Measurements from ENCODE around the gene PDZD11. TPM values are rescaled to one million over a fixed set of nuclear protein-coding genes. Genes with fewer than 3 reads are reported as not detected.
A peak's percentile ranks its signal among the peaks of the same experiment; 100 is the strongest.
"Not testable (repeated sequence)": the region's sequence is repeated elsewhere in the genome, so short reads cannot be mapped to it uniquely, and the experiment has no call there.

The PDZD11 gene
- total RNA-seq, 1 donor from 2014 or later = 28.7 TPM

DNA sequence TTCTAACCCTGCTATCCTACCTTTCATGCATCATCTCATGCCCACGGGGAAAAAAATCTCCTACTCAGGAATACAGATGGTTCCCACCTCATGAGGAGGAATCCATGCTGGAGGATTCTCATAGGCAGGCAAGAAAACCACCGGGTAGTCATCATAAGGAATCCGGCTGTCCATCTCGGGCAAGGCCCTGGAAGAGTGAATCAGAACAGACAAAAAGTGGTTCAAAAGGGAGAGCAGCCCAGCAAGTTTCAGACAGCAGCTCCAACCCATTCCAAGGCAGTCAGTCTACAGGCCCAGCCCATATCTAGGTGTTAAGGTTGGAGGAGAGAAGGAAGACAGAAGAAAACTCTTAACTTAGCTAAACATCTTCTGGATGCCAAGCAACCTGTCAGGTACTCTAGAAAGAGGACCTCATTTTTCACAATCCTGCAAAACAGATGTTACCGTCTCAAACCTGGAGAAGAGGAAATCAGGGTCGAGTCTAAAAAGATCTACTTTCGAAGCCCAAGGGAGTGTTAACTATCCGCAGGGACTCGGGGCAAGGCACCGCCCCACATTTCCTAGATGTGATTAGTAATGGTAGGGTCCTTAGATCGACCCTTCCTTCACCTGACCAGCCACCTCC is 447 bp downstream of the PDZD11 start:
- peak overlapping the region; percentile 92 for H3K4me3 Mint-ChIP-seq
- H3K27me3 Mint-ChIP-seq (ENCODE audit: insufficient read depth) = no peaks in the 10 kb centered on the region
- peaks cover 19% of the 10 kb centered on the region for H3K4me1 Mint-ChIP-seq (ENCODE audit: low read depth)
- H3K9me3 Mint-ChIP-seq = no peaks in the 10 kb centered on the region
- peaks cover 18% of the 10 kb centered on the region for H3K36me3 Mint-ChIP-seq (ENCODE audit: low read depth)
- no peak for DNase-seq (ENCODE audit: low spot score)
- peak overlapping the region; percentile 72 for H3K27ac Mint-ChIP-seq
- intact Hi-C loops (cut with micrococcal nuclease) = no loop called here

DNA sequence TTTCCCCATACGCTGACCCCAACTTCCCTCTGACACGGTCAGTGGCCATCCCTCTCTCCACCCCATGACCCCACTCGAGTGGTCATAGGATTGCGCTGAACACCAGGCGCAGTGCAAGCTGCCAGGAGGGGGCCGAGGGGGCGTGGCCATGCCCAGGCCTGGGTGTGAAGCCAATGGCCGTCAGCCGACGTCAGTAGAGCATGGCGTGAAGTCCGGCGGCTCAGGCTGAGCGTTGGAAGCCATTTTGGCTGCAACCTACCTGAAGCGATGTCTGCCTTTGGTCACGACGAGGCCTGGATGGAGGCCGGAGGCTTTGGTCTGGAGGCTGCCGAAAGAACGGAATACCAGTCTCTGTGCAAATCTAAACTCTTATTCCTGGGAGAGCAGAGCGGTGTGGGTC is 7.8 kb downstream of the PDZD11 start, which contains the start of gene RAB41:
Gene RAB41, plus strand, starts transcription at position 222 of the 400 bp plus-strand sequence. Its CDS starts 46 bp downstream, at position 268.
- no peaks in the 10 kb centered on the region for H3K4me1 Mint-ChIP-seq (ENCODE audit: low read depth)
- no peak for DNase-seq (ENCODE audit: low spot score)
- H3K27me3 Mint-ChIP-seq (ENCODE audit: insufficient read depth) = no peaks in the 10 kb centered on the region
- intact Hi-C loops (cut with micrococcal nuclease) = no loop called here
- no peaks in the 10 kb centered on the region for H3K9me3 Mint-ChIP-seq
- no peak within 1 kb of the TSS for H3K27ac Mint-ChIP-seq
- no peak within 1 kb of the TSS for H3K4me3 Mint-ChIP-seq
- H3K36me3 Mint-ChIP-seq (ENCODE audit: low read depth) = peaks cover 15% of the 10 kb centered on the region

DNA sequence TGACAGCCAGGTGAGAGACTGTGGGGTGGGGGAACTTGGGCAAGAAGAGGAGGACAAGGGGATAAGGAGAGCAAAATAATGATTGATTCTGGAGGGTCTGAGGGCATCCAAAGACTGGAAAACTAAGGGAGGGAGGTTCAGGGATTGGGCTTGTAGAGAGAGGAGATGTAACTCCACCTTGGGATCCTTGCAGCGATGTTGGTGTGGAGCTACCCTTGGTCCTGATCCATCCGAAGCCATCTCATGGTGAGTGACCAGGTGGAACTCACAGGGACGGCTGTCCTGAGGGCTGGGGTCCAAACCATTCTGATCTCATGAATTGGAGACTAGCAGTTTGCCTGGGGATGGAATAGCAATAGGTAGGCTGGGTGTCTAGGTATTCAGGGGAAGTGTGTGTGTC is 9.2 kb downstream of the PDZD11 start:
- H3K4me3 Mint-ChIP-seq = no peak overlapping the region
- H3K36me3 Mint-ChIP-seq (ENCODE audit: low read depth) = peaks cover 7% of the 10 kb centered on the region
- no peaks in the 10 kb centered on the region for H3K27me3 Mint-ChIP-seq (ENCODE audit: insufficient read depth)
- no peak for DNase-seq (ENCODE audit: low spot score)
- H3K4me1 Mint-ChIP-seq (ENCODE audit: low read depth) = no peaks in the 10 kb centered on the region
- no peak overlapping the region for H3K27ac Mint-ChIP-seq
- intact Hi-C loops (cut with micrococcal nuclease) = no loop called here
- H3K9me3 Mint-ChIP-seq = no peaks in the 10 kb centered on the region

DNA sequence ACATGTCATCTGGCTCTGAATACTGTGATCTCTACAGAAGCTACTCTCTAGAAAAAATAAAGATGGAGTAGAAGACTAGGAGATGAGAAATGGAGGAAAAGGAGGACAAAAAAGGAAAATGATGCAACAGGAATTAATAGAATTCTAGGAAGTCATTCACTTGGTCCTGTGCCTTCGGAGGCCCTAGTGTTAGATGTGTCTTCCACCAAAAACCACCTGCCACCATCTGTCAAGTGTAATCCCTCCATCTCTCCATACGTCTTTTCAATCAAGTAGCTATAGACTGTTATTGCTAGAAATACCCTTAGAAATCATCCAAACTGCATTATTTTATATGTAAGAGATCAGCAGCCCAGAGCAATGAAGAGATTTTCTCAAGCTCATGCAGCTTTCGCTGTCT is 10.6 kb downstream of the PDZD11 start:
- peaks cover 3% of the 10 kb centered on the region for H3K36me3 Mint-ChIP-seq (ENCODE audit: low read depth)
- intact Hi-C loops (cut with micrococcal nuclease) = no loop called here
- no peaks in the 10 kb centered on the region for H3K9me3 Mint-ChIP-seq
- no peak for DNase-seq (ENCODE audit: low spot score)
- H3K4me1 Mint-ChIP-seq (ENCODE audit: low read depth) = no peaks in the 10 kb centered on the region
- no peak overlapping the region for H3K27ac Mint-ChIP-seq
- no peak overlapping the region for H3K4me3 Mint-ChIP-seq
- no peaks in the 10 kb centered on the region for H3K27me3 Mint-ChIP-seq (ENCODE audit: insufficient read depth)

DNA sequence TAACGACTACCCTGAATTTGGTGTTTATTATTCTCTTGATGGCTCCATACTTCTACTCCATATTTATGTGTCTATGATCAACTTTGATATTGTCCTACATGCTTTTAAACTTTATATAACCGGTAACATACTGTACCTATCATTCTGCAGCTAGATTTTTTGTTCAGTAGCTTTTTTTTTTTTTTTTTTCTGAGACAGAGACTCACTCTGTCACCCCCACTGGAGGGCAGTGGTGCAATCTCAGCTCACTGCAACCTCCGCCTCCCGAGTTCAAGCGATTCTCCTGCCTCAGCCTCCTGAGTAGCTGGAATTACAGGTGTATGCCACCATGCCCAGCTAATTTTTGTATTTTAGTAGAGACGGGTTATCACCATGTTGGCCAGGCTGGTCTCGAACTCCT is 15.7 kb downstream of the PDZD11 start:
- H3K4me3 Mint-ChIP-seq; DNase-seq (ENCODE audit: low spot score); intact Hi-C loops (cut with micrococcal nuclease); H3K9me3 Mint-ChIP-seq; H3K36me3 Mint-ChIP-seq (ENCODE audit: low read depth); H3K27me3 Mint-ChIP-seq (ENCODE audit: insufficient read depth); H3K4me1 Mint-ChIP-seq (ENCODE audit: low read depth); H3K27ac Mint-ChIP-seq: not testable (repeated sequence)

DNA sequence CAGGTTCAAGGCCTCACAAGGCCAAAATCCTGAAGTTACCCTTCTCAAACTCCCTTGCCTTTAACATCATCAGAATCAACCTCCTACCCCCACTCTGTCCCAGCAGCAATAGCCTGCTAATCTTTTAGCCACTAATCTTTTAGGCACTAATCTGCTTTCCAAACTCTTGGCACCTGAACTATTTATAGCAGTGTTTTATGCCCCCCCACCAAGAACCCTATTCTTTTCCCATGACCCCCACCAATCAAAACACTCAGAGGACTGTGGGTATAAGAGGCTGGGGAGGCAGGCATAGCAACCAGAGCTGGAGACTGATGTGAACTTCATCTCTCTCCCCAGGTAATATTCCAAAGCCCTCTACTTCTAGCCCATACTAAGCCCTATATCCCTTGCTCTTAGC is 21.7 kb downstream of the PDZD11 start, which contains the start of gene ARR3:
Gene ARR3, plus strand, starts transcription at position 301 of the 400 bp plus-strand sequence. CDS start 1,052 bp downstream, outside the sequence.
- no peaks in the 10 kb centered on the region for H3K36me3 Mint-ChIP-seq (ENCODE audit: low read depth)
- no peak for DNase-seq (ENCODE audit: low spot score)

DNA sequence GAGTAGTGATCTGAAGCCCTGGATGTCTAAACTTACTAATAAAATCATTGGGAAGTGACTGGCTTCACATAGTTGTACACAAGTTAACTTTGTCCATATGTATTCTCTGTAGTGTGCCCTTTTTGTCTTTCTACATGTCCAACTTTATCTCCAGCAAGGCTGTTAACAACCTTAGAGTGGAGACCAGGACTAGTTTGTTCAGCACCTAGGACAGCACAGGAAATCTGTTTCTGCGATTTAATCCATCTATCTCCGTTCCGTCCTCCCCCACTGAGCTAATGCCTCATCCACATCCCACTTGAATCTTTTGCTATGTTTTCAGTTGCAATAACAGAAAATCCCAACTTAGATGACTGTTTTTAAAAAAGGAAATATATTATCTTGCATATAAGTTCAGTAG is 24.9 kb downstream of the PDZD11 start:
- no peaks in the 10 kb centered on the region for H3K27me3 Mint-ChIP-seq (ENCODE audit: insufficient read depth)
- H3K9me3 Mint-ChIP-seq = no peaks in the 10 kb centered on the region
- no peak overlapping the region for H3K4me3 Mint-ChIP-seq
- no peaks in the 10 kb centered on the region for H3K4me1 Mint-ChIP-seq (ENCODE audit: low read depth)
- DNase-seq (ENCODE audit: low spot score) = no peak
- no peak overlapping the region for H3K27ac Mint-ChIP-seq
- no peaks in the 10 kb centered on the region for H3K36me3 Mint-ChIP-seq (ENCODE audit: low read depth)
- intact Hi-C loops (cut with micrococcal nuclease) = no loop called here

More for the DNA sequence above, 21.7 kb downstream of the PDZD11 start, which contains the start of gene ARR3:
- no peaks in the 10 kb centered on the region for H3K9me3 Mint-ChIP-seq
- intact Hi-C loops (cut with micrococcal nuclease) = no loop called here
- no peak within 1 kb of the TSS for H3K27ac Mint-ChIP-seq
- no peak within 1 kb of the TSS for H3K4me3 Mint-ChIP-seq
- H3K27me3 Mint-ChIP-seq (ENCODE audit: insufficient read depth) = no peaks in the 10 kb centered on the region
- H3K4me1 Mint-ChIP-seq (ENCODE audit: low read depth) = no peaks in the 10 kb centered on the region

DNA sequence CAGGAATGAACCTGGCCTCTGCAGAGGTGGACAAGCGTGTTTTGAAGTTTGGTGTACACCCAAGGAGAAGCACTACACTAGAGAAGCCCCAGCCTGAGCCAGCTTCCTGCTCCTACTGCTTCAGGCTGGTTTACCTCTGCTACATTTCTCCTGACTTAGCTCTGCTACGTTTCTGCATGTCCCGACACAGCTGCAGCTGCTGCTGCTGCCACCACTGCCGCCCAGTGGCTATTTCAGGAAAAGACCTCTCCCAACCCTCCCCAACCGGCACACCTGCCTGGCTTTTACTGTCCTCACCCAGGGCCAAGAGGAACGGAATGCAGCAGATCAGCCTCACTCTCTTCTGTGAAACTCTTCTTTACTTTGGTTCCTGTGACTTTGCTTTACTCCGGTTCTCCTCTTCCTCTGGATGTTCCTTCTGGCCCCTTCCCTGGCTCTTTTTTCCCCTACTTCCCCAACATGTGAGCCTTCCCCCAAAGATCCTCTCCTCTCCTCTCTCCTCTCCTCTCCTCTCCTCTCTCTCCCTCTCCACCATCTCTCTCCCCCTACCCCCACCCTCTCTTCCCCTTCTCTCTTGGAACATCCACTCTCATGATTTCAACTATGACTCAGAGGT is 26.7 kb downstream of the PDZD11 start:
- H3K27me3 Mint-ChIP-seq (ENCODE audit: insufficient read depth) = no peaks in the 10 kb centered on the region
- no peaks in the 10 kb centered on the region for H3K9me3 Mint-ChIP-seq

DNA sequence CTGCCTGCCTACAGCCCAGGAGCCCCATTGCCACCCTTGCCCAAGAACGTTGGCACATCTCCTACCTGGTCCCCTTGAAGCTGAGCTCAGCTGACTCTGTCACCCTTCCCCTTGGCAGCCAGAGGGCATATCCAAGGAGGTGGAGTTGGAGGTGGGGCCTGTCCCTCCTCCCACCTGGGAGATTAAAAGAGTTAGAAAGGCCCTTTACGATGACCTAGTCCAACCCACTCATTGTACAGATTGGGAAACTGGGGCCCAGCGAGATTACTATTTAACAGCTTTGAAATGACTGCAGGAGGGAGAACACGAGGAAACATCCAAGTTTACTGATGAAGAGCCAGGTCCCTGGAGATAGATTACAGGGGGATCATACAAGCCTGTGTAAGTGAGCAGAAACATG is 29.6 kb downstream of the PDZD11 start, which contains the start of gene P2RY4:
Gene P2RY4, minus strand, starts transcription at position 101 of the 400 bp plus-strand sequence. CDS start 580 bp downstream, outside the sequence.
- Mint-ChIP-seq H3K27me3 (ENCODE audit: insufficient read depth) (no peaks in the 10 kb centered on the region), H3K4me1 (ENCODE audit: low read depth) (no peaks in the 10 kb centered on the region), H3K27ac (no peak within 1 kb of the TSS), H3K9me3 (no peaks in the 10 kb centered on the region), H3K36me3 (ENCODE audit: low read depth) (no peaks in the 10 kb centered on the region), H3K4me3 (no peak within 1 kb of the TSS)
- DNase-seq (ENCODE audit: low spot score) = no peak
- intact Hi-C loops (cut with micrococcal nuclease) = no loop called here

More for the DNA sequence above, 26.7 kb downstream of the PDZD11 start:
- Mint-ChIP-seq H3K4me1 (ENCODE audit: low read depth) (no peaks in the 10 kb centered on the region), H3K27ac (no peak overlapping the region), H3K4me3 (no peak overlapping the region), H3K36me3 (ENCODE audit: low read depth) (no peaks in the 10 kb centered on the region)
- intact Hi-C loops (cut with micrococcal nuclease) = loop anchor here (1.0 kb wide), 1 partner anchor 66 kb away; no protein-coding TSS in a partner anchor
- DNase-seq (ENCODE audit: low spot score) = peak; percentile 2

DNA sequence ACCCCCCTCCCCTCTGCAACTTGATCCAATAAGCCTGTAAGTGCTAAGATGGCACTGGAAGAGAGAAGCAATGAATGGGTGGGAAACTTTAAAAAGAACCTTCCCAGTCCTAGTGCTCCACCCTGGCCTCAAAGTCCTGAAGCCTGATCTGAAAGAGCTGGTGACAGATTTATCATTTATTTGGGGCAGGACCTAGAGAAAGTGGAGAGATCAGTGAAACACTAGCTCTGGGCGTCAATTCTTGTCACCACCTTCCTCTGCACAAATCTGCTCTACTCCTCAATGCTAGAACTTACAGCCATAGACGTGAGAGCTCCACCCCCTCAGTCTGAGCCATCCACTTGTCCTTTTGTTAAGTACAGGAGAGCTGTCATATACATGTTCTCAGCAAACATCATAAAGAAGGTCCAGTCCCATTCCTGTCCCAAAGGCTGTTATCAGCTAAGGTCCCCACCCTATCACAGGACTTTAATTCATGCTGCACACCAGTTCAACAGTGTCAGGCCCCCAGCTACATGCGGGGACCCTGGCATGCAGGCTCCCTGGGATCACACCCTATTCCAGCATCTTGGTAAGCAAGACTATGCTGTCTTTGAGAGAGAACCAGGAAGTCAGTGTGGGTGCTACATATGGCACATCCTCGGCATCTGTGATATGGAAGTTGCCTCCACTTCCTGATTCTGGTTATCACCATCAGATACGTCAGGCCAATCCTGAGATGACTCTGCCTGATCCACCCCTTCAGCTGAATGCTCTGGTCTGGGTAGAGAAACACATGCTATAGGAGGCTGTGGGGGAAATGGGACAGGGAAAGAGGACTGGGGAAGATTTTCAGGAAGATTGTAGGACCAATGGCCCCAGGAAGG is 32.1 kb downstream of the PDZD11 start:
- intact Hi-C loops (cut with micrococcal nuclease) = no loop called here
- Mint-ChIP-seq H3K27me3 (ENCODE audit: insufficient read depth) (no peaks in the 10 kb centered on the region), H3K9me3 (no peaks in the 10 kb centered on the region), H3K36me3 (ENCODE audit: low read depth) (no peaks in the 10 kb centered on the region), H3K4me1 (ENCODE audit: low read depth) (peaks cover 13% of the 10 kb centered on the region), H3K27ac (no peak overlapping the region), H3K4me3 (no peak overlapping the region)
- no peak for DNase-seq (ENCODE audit: low spot score)

DNA sequence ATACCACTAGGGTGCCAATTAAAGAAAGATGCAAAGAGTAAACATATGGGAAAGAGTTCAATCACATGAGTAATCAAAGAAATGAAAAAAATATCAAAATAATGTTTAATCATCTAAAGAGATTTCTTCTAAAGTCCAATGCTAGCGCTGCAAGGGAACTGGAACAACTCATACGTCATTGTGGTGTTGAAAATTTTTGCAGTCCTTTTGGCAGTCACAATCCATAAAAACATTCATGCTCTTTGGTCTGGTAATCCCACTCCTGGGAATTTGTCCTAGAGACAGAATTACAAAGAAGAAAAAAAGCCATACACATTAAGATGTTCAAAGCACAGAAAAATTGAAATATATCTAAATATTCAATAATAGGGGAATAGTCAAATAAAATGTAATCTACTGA is 34.3 kb downstream of the PDZD11 start:
- H3K4me1 Mint-ChIP-seq (ENCODE audit: low read depth) = peaks cover 13% of the 10 kb centered on the region

DNA sequence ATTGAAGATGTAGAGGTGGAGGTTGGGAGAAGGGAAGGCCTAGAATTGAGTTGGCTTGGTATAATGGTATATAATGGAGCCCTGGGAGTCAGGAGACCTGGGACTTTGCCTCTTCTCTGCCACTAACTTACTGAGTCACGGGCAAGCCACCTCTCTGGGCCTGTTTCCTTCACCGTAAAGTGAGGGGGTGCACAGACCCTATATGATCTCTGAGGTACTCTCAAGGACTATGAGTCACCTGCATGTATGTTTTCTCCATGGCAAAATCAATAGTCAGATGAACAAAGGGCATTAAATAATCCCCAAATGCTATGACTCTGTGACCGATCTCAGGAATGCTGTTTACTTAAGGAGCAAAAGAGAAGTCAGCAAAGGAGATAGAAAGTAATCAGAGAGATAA is 34.8 kb downstream of the PDZD11 start:
- intact Hi-C loops (cut with micrococcal nuclease) = no loop called here
- Mint-ChIP-seq H3K36me3 (ENCODE audit: low read depth) (no peaks in the 10 kb centered on the region), H3K27ac (no peak overlapping the region), H3K9me3 (no peaks in the 10 kb centered on the region), H3K4me1 (ENCODE audit: low read depth) (peaks cover 13% of the 10 kb centered on the region), H3K27me3 (ENCODE audit: insufficient read depth) (no peaks in the 10 kb centered on the region), H3K4me3 (no peak overlapping the region)
- DNase-seq (ENCODE audit: low spot score) = no peak

More for the DNA sequence above, 34.3 kb downstream of the PDZD11 start:
- H3K4me3 Mint-ChIP-seq = no peak overlapping the region
- intact Hi-C loops (cut with micrococcal nuclease) = no loop called here
- H3K27ac Mint-ChIP-seq = no peak overlapping the region
- no peaks in the 10 kb centered on the region for H3K9me3 Mint-ChIP-seq
- H3K36me3 Mint-ChIP-seq (ENCODE audit: low read depth) = no peaks in the 10 kb centered on the region
- H3K27me3 Mint-ChIP-seq (ENCODE audit: insufficient read depth) = no peaks in the 10 kb centered on the region
- no peak for DNase-seq (ENCODE audit: low spot score)

DNA sequence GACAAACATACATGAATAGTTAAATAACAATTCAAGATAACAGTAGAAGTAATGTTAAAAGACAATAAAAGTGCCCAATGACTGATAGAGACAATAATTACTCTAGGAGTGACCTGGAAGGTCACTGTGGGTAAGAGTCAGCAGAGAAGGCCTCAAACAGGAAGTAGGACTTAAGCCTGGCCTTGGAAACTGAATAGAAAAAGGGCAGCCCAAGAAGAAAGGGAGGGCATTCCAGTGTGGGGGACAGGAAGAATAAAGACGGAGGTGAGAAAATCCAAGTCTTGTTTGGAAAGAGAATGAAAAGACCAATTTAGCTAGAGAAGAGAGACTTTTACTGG is 35.7 kb downstream of the PDZD11 start:
- intact Hi-C loops (cut with micrococcal nuclease) = no loop called here
- DNase-seq (ENCODE audit: low spot score) = no peak
- no peak overlapping the region for H3K4me3 Mint-ChIP-seq
- no peaks in the 10 kb centered on the region for H3K36me3 Mint-ChIP-seq (ENCODE audit: low read depth)
- H3K27ac Mint-ChIP-seq = no peak overlapping the region
- peaks cover 13% of the 10 kb centered on the region for H3K4me1 Mint-ChIP-seq (ENCODE audit: low read depth)
- H3K27me3 Mint-ChIP-seq (ENCODE audit: insufficient read depth) = no peaks in the 10 kb centered on the region
- H3K9me3 Mint-ChIP-seq = no peaks in the 10 kb centered on the region
